Natural killer cell (primary cell): Measurements from ENCODE around the gene CHI3L1. TPM values are rescaled to one million over a fixed set of nuclear protein-coding genes. Genes with fewer than 3 reads are reported as not detected.

Experiments used
- ATAC-seq, 3 donors: fragments of 150-1000 bp in 2 of 3; fragments of 200-7000 bp in 1 of 3; cut with Tn5 transposase; 1 replicate in 1 of 3; 2 replicates in 2 of 3; pipeline ENCODE4 v1.10.0; 2021; ENCODE audit warnings: mild to moderate bottlenecking in 2 of 3, moderate library complexity in 2 of 3
- DNase-seq, 2 donors: peaks; one replicate each; pipeline versions ENCODE4 v3.0.0 to v3.0.0-alpha.2; 2013 to 2021; ENCODE audit warnings: mixed read lengths in 1 of 2
- H3K27ac ChIP-seq: one replicate; pipeline ENCODE4 v1.5.1; 2013; ENCODE audit warnings: mild to moderate bottlenecking, low read length
- H3K27me3 ChIP-seq: one replicate; pipeline ENCODE4 v1.6.1; 2013; ENCODE audit warnings: low read length; ENCODE audit not compliant: control insufficient read depth, insufficient read depth
- H3K36me3 ChIP-seq: one replicate; pipeline ENCODE4 v1.6.1; 2013; ENCODE audit warnings: low read length; ENCODE audit not compliant: control insufficient read depth, insufficient read depth
- H3K4me1 ChIP-seq: one replicate; pipeline ENCODE4 v1.6.1; 2013; ENCODE audit warnings: low read length; ENCODE audit not compliant: control insufficient read depth, insufficient read depth
- H3K4me3 ChIP-seq: one replicate; pipeline ENCODE4 v1.5.1; 2013; ENCODE audit warnings: low read length
- H3K9me3 ChIP-seq: one replicate; pipeline ENCODE4 v1.6.1; 2013; ENCODE audit warnings: low read length; ENCODE audit not compliant: control insufficient read depth, insufficient read depth
- H3K27ac Mint-ChIP-seq, 2 donors: one replicate each; pipeline ENCODE4 v1.8.0; 2022; ENCODE audit warnings: mild to moderate bottlenecking in 2 of 2, mixed read lengths in 2 of 2, moderate library complexity in 1 of 2
- H3K27me3 Mint-ChIP-seq, 2 donors: one replicate each; pipeline ENCODE4 v1.8.0; 2022; ENCODE audit warnings: low read depth in 2 of 2, mixed read lengths in 2 of 2
- H3K36me3 Mint-ChIP-seq: one replicate; pipeline ENCODE4 v1.8.0; 2022; ENCODE audit warnings: mixed read lengths
- H3K4me1 Mint-ChIP-seq, 2 donors: one replicate each; pipeline ENCODE4 v1.8.0; 2022; ENCODE audit warnings: mixed read lengths in 2 of 2
- H3K4me3 Mint-ChIP-seq: one replicate; pipeline ENCODE4 v1.8.0; 2022; ENCODE audit warnings: mild to moderate bottlenecking, moderate library complexity, mixed read lengths
- H3K9me3 Mint-ChIP-seq, 2 donors: one replicate each; pipeline ENCODE4 v1.8.0; 2022; ENCODE audit warnings: mixed read lengths in 2 of 2
- WGBS: methylation state at CpG from one replicate; pipeline ENCODE4 v1.1.7; 2013; ENCODE audit warnings: missing lambda C conversion rate; ENCODE audit not compliant: insufficient coverage; 5-methylcytosine and 5-hydroxymethylcytosine counted together
- intact Hi-C: fragments of 100-400 bp; cut with micrococcal nuclease; formaldehyde crosslinking; loops from one replicate; pipeline ENCODE4 v1.14.2; 2022
- total RNA-seq, 4 donors: library from RNA; stranded (reverse); fragments of 120-200 nt in 1 of 4; gene quantifications; one replicate each; pipeline versions ENCODE4 v1.2.3 to v1.2.4, GENCODE V29; 2013 to 2022
- TF ChIP-seq, protein P1 (sequence below): fragments of 200-600 bp; IDR thresholded peaks from one replicate; pipeline ENCODE4 v1.8.0; 2022; ENCODE audit warnings: antibody characterized with exemption

Gene CHI3L1
- total RNA-seq, 3 donors from 2014 or later (not counting 1 experiment from before 2014, with no cell fraction given): 1.0 TPM; not detected in 2

DNA sequence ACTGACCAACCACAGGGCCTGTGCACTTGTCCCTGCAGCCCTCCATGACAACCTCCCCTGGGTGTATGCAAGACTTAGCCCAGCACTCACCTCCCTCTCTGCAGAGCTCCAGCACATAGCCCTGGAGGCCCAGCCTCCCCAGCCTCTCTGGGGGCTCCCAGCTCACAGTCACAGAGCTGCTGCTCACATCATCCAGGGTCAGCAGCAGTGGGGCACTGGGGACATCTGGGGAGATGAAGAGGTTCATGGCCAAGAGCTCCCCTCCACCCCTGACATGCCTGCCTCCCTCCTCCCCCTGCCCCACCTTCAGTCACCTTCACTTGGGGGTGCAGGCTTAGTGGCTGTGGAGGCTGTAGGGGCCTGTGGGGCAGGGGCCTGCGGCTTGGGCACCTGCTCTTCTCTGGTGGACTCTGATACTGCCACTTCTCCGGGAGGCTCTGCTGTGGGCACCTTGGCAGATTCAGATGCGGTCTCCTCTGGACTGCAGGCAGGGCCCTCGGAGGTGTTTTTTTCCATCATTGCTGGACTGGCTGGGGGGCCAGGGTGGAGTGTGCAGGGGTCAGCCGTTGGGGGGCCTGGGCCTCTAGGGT is 11.2 kb downstream of the CHI3L1 start, which contains the start of gene MYBPH:
Gene MYBPH (minus strand): TSS at position 590 of the 590 bp plus-strand sequence. CDS start 71 bp downstream, at position 519.
- intact Hi-C loops: no loop called here
- no peaks in the 10 kb centered on the region for H3K36me3 Mint-ChIP-seq

DNA sequence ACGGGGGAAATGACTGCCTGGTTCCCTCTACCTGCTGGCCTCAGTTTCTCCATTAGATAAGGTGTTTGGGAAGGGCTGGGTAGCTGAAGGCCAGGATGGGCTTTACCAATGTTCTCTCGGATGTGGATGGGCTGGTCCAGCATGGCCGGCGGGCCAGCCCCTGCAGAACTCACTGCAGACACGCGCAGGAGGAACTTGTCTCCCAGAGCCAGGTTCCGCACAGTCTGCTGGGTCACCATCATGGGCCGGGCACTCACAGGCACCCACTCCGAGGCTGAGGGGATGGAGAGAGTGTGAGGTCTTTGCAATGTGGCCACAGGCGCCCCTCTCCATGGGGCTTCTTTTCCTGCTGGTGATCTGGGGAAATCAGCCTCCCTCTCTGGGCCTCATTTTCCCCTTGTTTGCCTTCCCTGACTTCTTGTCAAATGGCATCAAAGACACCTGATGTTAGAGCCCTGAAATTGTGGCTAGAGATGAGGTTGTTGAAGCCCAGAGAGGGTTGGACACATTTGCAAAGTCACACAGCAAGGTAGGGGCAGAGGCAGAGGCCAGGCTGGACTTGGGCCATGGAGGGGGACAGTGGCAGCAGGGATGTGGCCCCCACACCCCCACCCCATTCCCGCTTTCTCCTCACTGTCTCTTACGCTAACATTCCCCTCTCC is 12.0 kb downstream of the CHI3L1 start:
- Mint-ChIP-seq H3K4me1 (no peaks in the 10 kb centered on the region), H3K27me3 (no peaks in the 10 kb centered on the region), H3K27ac (no peak overlapping the region), H3K36me3 (no peaks in the 10 kb centered on the region), H3K4me3 (no peak overlapping the region), H3K9me3 (no peaks in the 10 kb centered on the region)
- WGBS: 93% methylated on average over 12 of the region's 12 CpGs
- H3K27ac ChIP-seq: no peak overlapping the region
- no peak overlapping the region for H3K4me3 ChIP-seq
- intact Hi-C loops: no loop called here
- H3K9me3 ChIP-seq: no peaks in the 10 kb centered on the region
- DNase-seq: no peak
- TF ChIP-seq, protein P1, sequence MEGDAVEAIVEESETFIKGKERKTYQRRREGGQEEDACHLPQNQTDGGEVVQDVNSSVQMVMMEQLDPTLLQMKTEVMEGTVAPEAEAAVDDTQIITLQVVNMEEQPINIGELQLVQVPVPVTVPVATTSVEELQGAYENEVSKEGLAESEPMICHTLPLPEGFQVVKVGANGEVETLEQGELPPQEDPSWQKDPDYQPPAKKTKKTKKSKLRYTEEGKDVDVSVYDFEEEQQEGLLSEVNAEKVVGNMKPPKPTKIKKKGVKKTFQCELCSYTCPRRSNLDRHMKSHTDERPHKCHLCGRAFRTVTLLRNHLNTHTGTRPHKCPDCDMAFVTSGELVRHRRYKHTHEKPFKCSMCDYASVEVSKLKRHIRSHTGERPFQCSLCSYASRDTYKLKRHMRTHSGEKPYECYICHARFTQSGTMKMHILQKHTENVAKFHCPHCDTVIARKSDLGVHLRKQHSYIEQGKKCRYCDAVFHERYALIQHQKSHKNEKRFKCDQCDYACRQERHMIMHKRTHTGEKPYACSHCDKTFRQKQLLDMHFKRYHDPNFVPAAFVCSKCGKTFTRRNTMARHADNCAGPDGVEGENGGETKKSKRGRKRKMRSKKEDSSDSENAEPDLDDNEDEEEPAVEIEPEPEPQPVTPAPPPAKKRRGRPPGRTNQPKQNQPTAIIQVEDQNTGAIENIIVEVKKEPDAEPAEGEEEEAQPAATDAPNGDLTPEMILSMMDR: no peak
- no peaks in the 10 kb centered on the region for H3K27me3 ChIP-seq
- no peaks in the 10 kb centered on the region for H3K36me3 ChIP-seq
- no peak for ATAC-seq
- peaks cover 6% of the 10 kb centered on the region for H3K4me1 ChIP-seq

More for the DNA sequence above, 11.2 kb downstream of the CHI3L1 start, which contains the start of gene MYBPH:
- TF ChIP-seq, protein P1: no peak
- Mint-ChIP-seq H3K4me1 (no peaks in the 10 kb centered on the region), H3K4me3 (no peak within 1 kb of the TSS), H3K27me3 (no peaks in the 10 kb centered on the region), H3K27ac (no peak within 1 kb of the TSS), H3K9me3 (no peaks in the 10 kb centered on the region)
- Histone ChIP-seq H3K4me3 (no peak within 1 kb of the TSS), H3K27me3 (no peaks in the 10 kb centered on the region), H3K9me3 (no peaks in the 10 kb centered on the region), H3K36me3 (no peaks in the 10 kb centered on the region), H3K27ac (no peak within 1 kb of the TSS), H3K4me1 (peaks cover 6% of the 10 kb centered on the region)
- DNase-seq (no peak), ATAC-seq (no peak)
- WGBS: 69% methylated on average over 5 of the region's 5 CpGs

DNA sequence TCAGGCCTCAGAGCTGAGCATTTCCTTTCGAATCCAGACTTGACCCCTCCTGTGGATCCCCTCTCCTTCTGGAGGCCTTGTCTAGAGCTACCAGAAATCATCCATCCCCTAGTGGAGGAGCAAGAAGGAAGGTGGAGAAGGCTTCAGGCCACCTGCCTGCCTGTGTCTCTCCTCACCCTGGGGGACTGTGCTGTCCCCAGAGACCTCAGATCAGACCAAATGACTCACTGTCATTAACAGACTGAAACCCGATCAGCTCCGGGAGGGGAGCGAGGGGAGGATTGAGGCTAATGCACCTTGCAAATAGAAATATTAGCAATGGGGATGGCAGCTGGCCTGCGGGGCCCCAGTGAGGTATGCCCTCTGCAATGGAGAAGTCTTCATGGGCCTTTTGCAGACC is 12.9 kb downstream of the CHI3L1 start:
- no peak for ATAC-seq
- DNase-seq: no peak
- H3K9me3 Mint-ChIP-seq: no peaks in the 10 kb centered on the region
- no peaks in the 10 kb centered on the region for H3K27me3 Mint-ChIP-seq
- intact Hi-C loops: no loop called here
- Histone ChIP-seq H3K4me3 (no peak overlapping the region), H3K36me3 (no peaks in the 10 kb centered on the region), H3K27ac (no peak overlapping the region), H3K9me3 (no peaks in the 10 kb centered on the region), H3K4me1 (peaks cover 6% of the 10 kb centered on the region), H3K27me3 (no peaks in the 10 kb centered on the region)
- TF ChIP-seq, protein P1: no peak
- WGBS: 71% methylated on average over 5 of the region's 5 CpGs
- no peaks in the 10 kb centered on the region for H3K36me3 Mint-ChIP-seq
- H3K4me1 Mint-ChIP-seq: no peaks in the 10 kb centered on the region
- no peak overlapping the region for H3K4me3 Mint-ChIP-seq
- H3K27ac Mint-ChIP-seq: no peak overlapping the region
